ENCODE measurements around the gene TBC1D22A. TPM values are rescaled to one million over a fixed set of nuclear protein-coding genes. Genes with fewer than 3 reads are reported as not detected.

Gene TBC1D22A
- polyA plus RNA-seq, 1 donor from 2014 or later = 9.3 TPM

GRCh38 chr22:47090591-47091245 is 328.3 kb downstream of the TBC1D22A start:
- Histone ChIP-seq H3K9me2 (ENCODE audit: insufficient read depth, low read length) (no peaks in the 10 kb centered on the region), H3K36me3 (ENCODE audit: insufficient read depth, low read length) (no peaks in the 10 kb centered on the region), H3K4me2 (ENCODE audit: low read length) (no peak overlapping the region), H3F3A (ENCODE audit: insufficient read depth, low read length, poor library complexity, severe bottlenecking) (no peaks in the 10 kb centered on the region), H3K79me2 (replicated peaks; ENCODE audit: insufficient read depth, low read length) (no peaks in the 10 kb centered on the region), H3K9ac (ENCODE audit: low read length) (no peak overlapping the region), H3K4me3 (ENCODE audit: low read length) (no peak overlapping the region), H2AFZ (ENCODE audit: low read depth, low read length) (no peak overlapping the region), H4K20me1 (ENCODE audit: insufficient read depth) (no peaks in the 10 kb centered on the region), H3K27ac (ENCODE audit: low read length) (no peak overlapping the region), H3K9me3 (ENCODE audit: low read length) (no peaks in the 10 kb centered on the region), H3K27me3 (ENCODE audit: insufficient read depth, low read depth, low read length) (no peaks in the 10 kb centered on the region)
- no peak for TF ChIP-seq TAF1 (IDR thresholded peaks at IDR 0.05; ENCODE audit: low read depth)
- TF ChIP-seq POLR2AphosphoS5 (IDR thresholded peaks at IDR 0.05) = no peak
- TF ChIP-seq EZH2 (IDR thresholded peaks at IDR 0.05; ENCODE audit: borderline replicate concordance, insufficient read depth, low read length, poor library complexity, severe bottlenecking) = no peak
- TF ChIP-seq SMC3 (conservative IDR thresholded peaks at IDR 0.05; ENCODE audit: poor library complexity) = no peak
- TF ChIP-seq, protein P1, sequence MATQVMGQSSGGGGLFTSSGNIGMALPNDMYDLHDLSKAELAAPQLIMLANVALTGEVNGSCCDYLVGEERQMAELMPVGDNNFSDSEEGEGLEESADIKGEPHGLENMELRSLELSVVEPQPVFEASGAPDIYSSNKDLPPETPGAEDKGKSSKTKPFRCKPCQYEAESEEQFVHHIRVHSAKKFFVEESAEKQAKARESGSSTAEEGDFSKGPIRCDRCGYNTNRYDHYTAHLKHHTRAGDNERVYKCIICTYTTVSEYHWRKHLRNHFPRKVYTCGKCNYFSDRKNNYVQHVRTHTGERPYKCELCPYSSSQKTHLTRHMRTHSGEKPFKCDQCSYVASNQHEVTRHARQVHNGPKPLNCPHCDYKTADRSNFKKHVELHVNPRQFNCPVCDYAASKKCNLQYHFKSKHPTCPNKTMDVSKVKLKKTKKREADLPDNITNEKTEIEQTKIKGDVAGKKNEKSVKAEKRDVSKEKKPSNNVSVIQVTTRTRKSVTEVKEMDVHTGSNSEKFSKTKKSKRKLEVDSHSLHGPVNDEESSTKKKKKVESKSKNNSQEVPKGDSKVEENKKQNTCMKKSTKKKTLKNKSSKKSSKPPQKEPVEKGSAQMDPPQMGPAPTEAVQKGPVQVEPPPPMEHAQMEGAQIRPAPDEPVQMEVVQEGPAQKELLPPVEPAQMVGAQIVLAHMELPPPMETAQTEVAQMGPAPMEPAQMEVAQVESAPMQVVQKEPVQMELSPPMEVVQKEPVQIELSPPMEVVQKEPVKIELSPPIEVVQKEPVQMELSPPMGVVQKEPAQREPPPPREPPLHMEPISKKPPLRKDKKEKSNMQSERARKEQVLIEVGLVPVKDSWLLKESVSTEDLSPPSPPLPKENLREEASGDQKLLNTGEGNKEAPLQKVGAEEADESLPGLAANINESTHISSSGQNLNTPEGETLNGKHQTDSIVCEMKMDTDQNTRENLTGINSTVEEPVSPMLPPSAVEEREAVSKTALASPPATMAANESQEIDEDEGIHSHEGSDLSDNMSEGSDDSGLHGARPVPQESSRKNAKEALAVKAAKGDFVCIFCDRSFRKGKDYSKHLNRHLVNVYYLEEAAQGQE (IDR thresholded peaks at IDR 0.05; ENCODE audit: borderline replicate concordance) = no peak
- no peak for TF ChIP-seq EP300 (conservative IDR thresholded peaks at IDR 0.05; ENCODE audit: poor library complexity, severe bottlenecking)

DNA sequence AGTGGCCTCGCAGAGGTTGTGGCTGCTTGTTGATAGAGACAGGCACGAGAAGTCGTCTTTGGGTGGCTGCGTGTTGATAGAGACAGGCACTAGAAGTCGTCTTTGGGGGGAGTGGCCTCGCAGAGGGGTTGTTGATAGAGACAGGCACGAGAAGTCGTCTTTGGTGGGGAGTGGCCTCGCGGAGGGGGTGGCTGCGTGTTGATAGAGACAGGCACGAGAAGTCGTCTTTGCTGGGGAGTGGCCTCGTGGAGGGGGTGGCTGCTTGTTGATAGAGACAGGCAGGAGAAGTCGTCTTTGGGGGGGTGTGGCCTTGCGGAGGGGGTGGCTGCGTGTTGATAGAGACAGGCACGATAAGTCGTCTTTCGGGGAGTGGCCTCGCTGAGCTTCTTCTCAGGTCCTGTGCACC is 328.8 kb downstream of the TBC1D22A start:
- Histone ChIP-seq H3K9me2 (ENCODE audit: insufficient read depth, low read length) (no peaks in the 10 kb centered on the region), H3K79me2 (replicated peaks; ENCODE audit: insufficient read depth, low read length) (no peaks in the 10 kb centered on the region), H3F3A (ENCODE audit: insufficient read depth, low read length, poor library complexity, severe bottlenecking) (no peaks in the 10 kb centered on the region), H3K9me3 (ENCODE audit: low read length) (no peaks in the 10 kb centered on the region), H3K9ac (ENCODE audit: low read length) (no peak overlapping the region), H2AFZ (ENCODE audit: low read depth, low read length) (no peak overlapping the region), H3K4me2 (ENCODE audit: low read length) (no peak overlapping the region), H3K27me3 (ENCODE audit: insufficient read depth, low read depth, low read length) (no peaks in the 10 kb centered on the region), H3K27ac (ENCODE audit: low read length) (no peak overlapping the region), H3K36me3 (ENCODE audit: insufficient read depth, low read length) (no peaks in the 10 kb centered on the region), H4K20me1 (ENCODE audit: insufficient read depth) (no peaks in the 10 kb centered on the region), H3K4me3 (ENCODE audit: low read length) (no peak overlapping the region)
- TF ChIP-seq TAF1 (IDR thresholded peaks at IDR 0.05; ENCODE audit: low read depth) = no peak
- no peak for TF ChIP-seq EP300 (conservative IDR thresholded peaks at IDR 0.05; ENCODE audit: poor library complexity, severe bottlenecking)
- TF ChIP-seq SMC3 (conservative IDR thresholded peaks at IDR 0.05; ENCODE audit: poor library complexity) = no peak
- TF ChIP-seq EZH2 (IDR thresholded peaks at IDR 0.05; ENCODE audit: borderline replicate concordance, insufficient read depth, low read length, poor library complexity, severe bottlenecking) = no peak
- TF ChIP-seq RAD21 (conservative IDR thresholded peaks at IDR 0.05) = no peak
- TF ChIP-seq POLR2AphosphoS5 (IDR thresholded peaks at IDR 0.05) = no peak
- TF ChIP-seq, protein P2, sequence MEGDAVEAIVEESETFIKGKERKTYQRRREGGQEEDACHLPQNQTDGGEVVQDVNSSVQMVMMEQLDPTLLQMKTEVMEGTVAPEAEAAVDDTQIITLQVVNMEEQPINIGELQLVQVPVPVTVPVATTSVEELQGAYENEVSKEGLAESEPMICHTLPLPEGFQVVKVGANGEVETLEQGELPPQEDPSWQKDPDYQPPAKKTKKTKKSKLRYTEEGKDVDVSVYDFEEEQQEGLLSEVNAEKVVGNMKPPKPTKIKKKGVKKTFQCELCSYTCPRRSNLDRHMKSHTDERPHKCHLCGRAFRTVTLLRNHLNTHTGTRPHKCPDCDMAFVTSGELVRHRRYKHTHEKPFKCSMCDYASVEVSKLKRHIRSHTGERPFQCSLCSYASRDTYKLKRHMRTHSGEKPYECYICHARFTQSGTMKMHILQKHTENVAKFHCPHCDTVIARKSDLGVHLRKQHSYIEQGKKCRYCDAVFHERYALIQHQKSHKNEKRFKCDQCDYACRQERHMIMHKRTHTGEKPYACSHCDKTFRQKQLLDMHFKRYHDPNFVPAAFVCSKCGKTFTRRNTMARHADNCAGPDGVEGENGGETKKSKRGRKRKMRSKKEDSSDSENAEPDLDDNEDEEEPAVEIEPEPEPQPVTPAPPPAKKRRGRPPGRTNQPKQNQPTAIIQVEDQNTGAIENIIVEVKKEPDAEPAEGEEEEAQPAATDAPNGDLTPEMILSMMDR (IDR thresholded peaks at IDR 0.05; ENCODE audit: poor library complexity, severe bottlenecking) = no peak
- TF ChIP-seq MXI1 (conservative IDR thresholded peaks at IDR 0.05; ENCODE audit: poor library complexity, severe bottlenecking) = no peak
- TF ChIP-seq, protein P1 (IDR thresholded peaks at IDR 0.05; ENCODE audit: borderline replicate concordance) = no peak
